Adrenal gland (tissue), 12 donors: ENCODE data around the gene CNOT2. TPM values are rescaled to one million over a fixed set of nuclear protein-coding genes. Genes with fewer than 3 reads are reported as not detected.

ENCODE experiments used
- DNase-seq, 7 donors: peaks; one replicate each; pipeline ENCODE4 v3.0.0-alpha.2; 2019 to 2020
- H3K27ac ChIP-seq, 5 donors: fragments of 200-600 bp; sonication (generic) in 4 of 5; 1 replicate in 3 of 5; 2 replicates in 2 of 5; pipeline versions ENCODE4 v1.5.1 to v1.8.0; 2016 to 2020; ENCODE audit warnings: mild to moderate bottlenecking in 1 of 5
- H3K27me3 ChIP-seq: fragments of 200-600 bp; 2 replicates; pipeline ENCODE4 v1.8.0; 2021
- H3K36me3 ChIP-seq, 2 donors: fragments of 200-600 bp; replicated peaks in 1 of 2; 1 replicate in 1 of 2; 2 replicates in 1 of 2; pipeline versions ENCODE4 v1.5.1 to v1.8.0; 2018 to 2022
- H3K4me1 ChIP-seq, 2 donors: fragments of 200-600 bp; replicated peaks in 1 of 2; 1 replicate in 1 of 2; 2 replicates in 1 of 2; pipeline versions ENCODE4 v1.5.1 to v1.8.0; 2018 to 2021
- H3K4me3 ChIP-seq, 4 donors: fragments of 200-600 bp; sonication (generic) in 3 of 4; one replicate each; pipeline ENCODE4 v1.5.1; 2016 to 2018
- H3K9me3 ChIP-seq, 3 donors: fragments of 200-600 bp; sonication (generic) in 1 of 3; replicated peaks in 1 of 3; 1 replicate in 2 of 3; 2 replicates in 1 of 3; pipeline versions ENCODE4 v1.5.1 to v1.8.0; 2016 to 2021
- POLR2A ChIP-seq, 2 donors: fragments of 450-650 bp; IDR thresholded peaks; one replicate each; pipeline ENCODE4 v1.6.1; 2017; ENCODE audit warnings: antibody characterized with exemption in 2 of 2, mild to moderate bottlenecking in 2 of 2, moderate library complexity in 1 of 2
- WGBS, 4 donors: extraction: QIAGEN DNeasy Blood & Tissue Kit in 2 of 4; methylation state at CpG; one replicate each; pipeline versions ENCODE4 v1.1.5 to v1.1.7; 2013 to 2017; 5-methylcytosine and 5-hydroxymethylcytosine counted together
- intact Hi-C, 2 donors: fragments of 100-400 bp; cut with DNase I; formaldehyde crosslinking; loops; one replicate each; pipeline versions ENCODE4 v1.14.1 to v1.15.0; 2022 to 2023
- polyA plus RNA-seq, 3 donors: library from polyadenylated mRNA; stranded (reverse); fragments of 200-250 nt in 2 of 3; fragments of 350-450 nt in 1 of 3; fragmentation: Illumina TruSeq in 1 of 3; extraction: RNeasy Lipid Tissue Mini Kit (QIAGEN cat#74804) in 1 of 3; gene quantifications; one replicate each; pipeline ENCODE4 v1.2.3, GENCODE V29; 2013 to 2014
- total RNA-seq, 9 donors: library from RNA; depleted of rRNA in 4 of 9; stranded (reverse); fragments of >200 nt in 4 of 9; fragments of 120-200 nt in 1 of 9; fragmentation: NEBNext Ultra II Directional in 1 of 9; extraction: Animal tissue kit (Norgen Biotek cat#: 25700) in 1 of 9; gene quantifications; one replicate each; pipeline versions ENCODE4 v1.1.0 to v1.2.4, GENCODE V29; 2013 to 2023
- TF ChIP-seq, protein P1 (sequence below), 6 experiments: fragments of 450-650 bp in 4 of 6; fragments of 200-600 bp in 2 of 6; sonication (generic) in 1 of 6; IDR thresholded peaks; 1 replicate in 5 of 6; 2 replicates in 1 of 6; pipeline versions ENCODE4 v1.5.1 to v1.8.0; 2016 to 2021; ENCODE audit warnings: antibody characterized with exemption in 6 of 6, mild to moderate bottlenecking in 2 of 6, moderate library complexity in 1 of 6
- donor health status: healthy with polysubstance abuse.
- donor health status: Bipolar disorder and iron deficiency.
- donor health status: DM: yes; HTN: yes; CAD: no.
- donor health status: DM: no; HTN: no; CAD: no.
- donor health status: DM: no; HTN: no; CAD: no.
- donor health status: DM: yes; HTN: yes; CAD: no.

The CNOT2 gene
- total and polyA plus RNA-seq, 12 donors = 33.4 to 127 (median 57.1) TPM

DNA sequence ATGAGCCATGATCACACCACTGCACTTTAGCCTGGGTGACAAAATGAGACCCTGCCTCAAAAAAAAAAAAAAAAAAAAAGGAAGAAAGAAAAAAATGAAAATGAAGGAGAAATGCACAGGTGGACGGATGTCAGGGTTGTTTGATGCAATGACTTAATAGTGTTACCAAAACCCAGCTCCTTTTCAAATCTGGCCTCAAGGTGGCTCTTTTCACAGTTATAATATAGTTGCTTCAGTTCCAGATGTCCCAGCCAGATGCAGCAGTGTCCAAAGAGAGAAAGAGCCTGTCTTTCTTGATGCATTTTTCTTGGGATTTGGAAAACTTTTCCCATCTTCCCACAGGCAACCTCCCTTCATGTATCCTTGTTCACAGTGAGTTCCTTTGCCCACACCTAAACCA, 159.4 kb downstream of the CNOT2 start:
- Histone ChIP-seq H3K4me1 (no peaks in the 10 kb centered on the region), H3K27me3 (no peaks in the 10 kb centered on the region), H3K36me3 (no peaks in the 10 kb centered on the region), H3K9me3 (no peaks in the 10 kb centered on the region), H3K27ac (no peak overlapping the region), H3K4me3 (no peak overlapping the region)
- DNase-seq = no peak
- intact Hi-C loops = no loop called here
- WGBS, 4 donors = 83 to 97% (median 93%) methylated on average over 1 of the region's 1 CpG
- no peak for TF ChIP-seq POLR2A (IDR thresholded peaks at IDR 0.05)
- TF ChIP-seq, protein P1, sequence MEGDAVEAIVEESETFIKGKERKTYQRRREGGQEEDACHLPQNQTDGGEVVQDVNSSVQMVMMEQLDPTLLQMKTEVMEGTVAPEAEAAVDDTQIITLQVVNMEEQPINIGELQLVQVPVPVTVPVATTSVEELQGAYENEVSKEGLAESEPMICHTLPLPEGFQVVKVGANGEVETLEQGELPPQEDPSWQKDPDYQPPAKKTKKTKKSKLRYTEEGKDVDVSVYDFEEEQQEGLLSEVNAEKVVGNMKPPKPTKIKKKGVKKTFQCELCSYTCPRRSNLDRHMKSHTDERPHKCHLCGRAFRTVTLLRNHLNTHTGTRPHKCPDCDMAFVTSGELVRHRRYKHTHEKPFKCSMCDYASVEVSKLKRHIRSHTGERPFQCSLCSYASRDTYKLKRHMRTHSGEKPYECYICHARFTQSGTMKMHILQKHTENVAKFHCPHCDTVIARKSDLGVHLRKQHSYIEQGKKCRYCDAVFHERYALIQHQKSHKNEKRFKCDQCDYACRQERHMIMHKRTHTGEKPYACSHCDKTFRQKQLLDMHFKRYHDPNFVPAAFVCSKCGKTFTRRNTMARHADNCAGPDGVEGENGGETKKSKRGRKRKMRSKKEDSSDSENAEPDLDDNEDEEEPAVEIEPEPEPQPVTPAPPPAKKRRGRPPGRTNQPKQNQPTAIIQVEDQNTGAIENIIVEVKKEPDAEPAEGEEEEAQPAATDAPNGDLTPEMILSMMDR (IDR thresholded peaks at IDR 0.05) = no peak

DNA sequence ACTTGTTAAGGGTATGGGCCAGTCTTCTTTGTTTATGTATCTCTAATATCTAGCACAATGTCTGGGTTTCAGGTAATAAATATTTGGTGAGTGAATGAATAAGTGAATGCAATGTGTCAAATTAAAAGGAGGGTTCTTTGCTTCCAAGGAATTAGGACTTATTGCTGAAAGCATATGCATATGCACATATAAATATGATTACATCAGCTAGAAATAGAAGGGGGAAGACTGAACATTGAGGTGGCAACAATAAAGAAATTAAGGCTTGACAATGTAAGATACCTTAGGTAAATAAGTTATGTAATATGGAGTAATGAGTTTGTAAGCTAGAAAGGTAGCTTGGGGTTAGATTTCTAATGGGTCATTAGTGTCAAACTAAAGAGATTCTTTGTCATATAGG, 160.6 kb downstream of the CNOT2 start:
- TF ChIP-seq POLR2A (IDR thresholded peaks at IDR 0.05) = no peak
- TF ChIP-seq, protein P1 (IDR thresholded peaks at IDR 0.05) = no peak
- no peaks in the 10 kb centered on the region for H3K27me3 ChIP-seq
- H3K36me3 ChIP-seq = no peaks in the 10 kb centered on the region
- no peak overlapping the region for H3K27ac ChIP-seq
- H3K9me3 ChIP-seq = no peaks in the 10 kb centered on the region
- intact Hi-C loops = no loop called here
- H3K4me3 ChIP-seq = no peak overlapping the region
- no peak for DNase-seq
- H3K4me1 ChIP-seq = no peaks in the 10 kb centered on the region

Other genes with a start within 250 kb of the CNOT2 start
- gene KCNMB4, start 122.9 kb downstream of the CNOT2 start, total RNA-seq = 10 to 100 TPM in 3 of 9 donors, 1 to 10 TPM in 6; 2.2 to 23.3 (median 9.1) TPM
- 10 to 100 TPM in 1 of 3 donors, 1 to 10 TPM in 2; 2.8 to 15.1 (median 7.1) TPM for gene KCNMB4, start 122.9 kb downstream of the CNOT2 start, polyA plus RNA-seq